NCI-H226 (cell line): ENCODE measurements around the gene HAUS5.
"Not testable (repeated sequence)": the region's sequence is repeated elsewhere in the genome, so short reads cannot be mapped to it uniquely, and the experiment has no call there.

Experiments used
- DNase-seq: peaks from one replicate; pipeline ENCODE4 v3.0.0-alpha.2; 2015

The HAUS5 gene, protein sequence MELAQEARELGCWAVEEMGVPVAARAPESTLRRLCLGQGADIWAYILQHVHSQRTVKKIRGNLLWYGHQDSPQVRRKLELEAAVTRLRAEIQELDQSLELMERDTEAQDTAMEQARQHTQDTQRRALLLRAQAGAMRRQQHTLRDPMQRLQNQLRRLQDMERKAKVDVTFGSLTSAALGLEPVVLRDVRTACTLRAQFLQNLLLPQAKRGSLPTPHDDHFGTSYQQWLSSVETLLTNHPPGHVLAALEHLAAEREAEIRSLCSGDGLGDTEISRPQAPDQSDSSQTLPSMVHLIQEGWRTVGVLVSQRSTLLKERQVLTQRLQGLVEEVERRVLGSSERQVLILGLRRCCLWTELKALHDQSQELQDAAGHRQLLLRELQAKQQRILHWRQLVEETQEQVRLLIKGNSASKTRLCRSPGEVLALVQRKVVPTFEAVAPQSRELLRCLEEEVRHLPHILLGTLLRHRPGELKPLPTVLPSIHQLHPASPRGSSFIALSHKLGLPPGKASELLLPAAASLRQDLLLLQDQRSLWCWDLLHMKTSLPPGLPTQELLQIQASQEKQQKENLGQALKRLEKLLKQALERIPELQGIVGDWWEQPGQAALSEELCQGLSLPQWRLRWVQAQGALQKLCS

DNA sequence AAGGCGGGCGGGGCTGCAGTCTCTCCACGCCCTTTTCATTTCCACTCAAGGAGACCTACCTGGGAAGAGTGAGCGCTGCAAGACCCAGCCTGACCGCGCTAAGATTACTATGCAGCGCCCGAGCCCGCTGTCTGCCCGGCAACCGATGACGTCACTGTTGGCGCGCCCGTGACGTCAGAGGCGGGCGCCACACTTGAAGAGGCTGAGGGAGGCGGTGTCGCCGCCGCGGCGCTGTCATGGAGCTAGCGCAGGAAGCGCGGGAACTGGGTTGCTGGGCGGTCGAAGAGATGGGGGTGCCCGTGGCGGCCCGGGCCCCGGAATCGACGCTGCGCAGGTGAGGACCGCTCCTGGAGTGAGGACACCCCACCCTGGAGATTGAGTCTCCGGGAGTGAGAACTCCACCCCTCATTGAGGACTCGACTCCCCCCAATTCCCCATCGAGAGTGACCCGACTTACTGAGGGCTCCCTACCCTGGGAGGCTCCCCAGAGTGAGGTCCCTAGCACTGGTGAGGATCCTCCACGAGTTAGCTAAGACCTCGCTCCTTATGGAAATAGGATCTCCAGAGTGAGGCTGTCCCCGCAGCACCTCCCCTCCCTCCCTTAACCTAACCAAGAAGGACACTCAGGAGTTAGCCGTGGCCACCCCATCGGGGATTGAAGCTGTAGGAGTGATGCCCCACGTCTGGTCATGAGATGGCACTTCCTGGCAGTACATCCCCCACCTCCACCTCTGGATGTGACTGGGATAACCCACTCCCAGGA lies at the start of gene HAUS5:
Gene HAUS5 (plus strand): TSS at position 177 of the 763 bp plus-strand sequence. CDS start 60 bp downstream, at position 237.
- DNase-seq, result peak; percentile 88

DNA sequence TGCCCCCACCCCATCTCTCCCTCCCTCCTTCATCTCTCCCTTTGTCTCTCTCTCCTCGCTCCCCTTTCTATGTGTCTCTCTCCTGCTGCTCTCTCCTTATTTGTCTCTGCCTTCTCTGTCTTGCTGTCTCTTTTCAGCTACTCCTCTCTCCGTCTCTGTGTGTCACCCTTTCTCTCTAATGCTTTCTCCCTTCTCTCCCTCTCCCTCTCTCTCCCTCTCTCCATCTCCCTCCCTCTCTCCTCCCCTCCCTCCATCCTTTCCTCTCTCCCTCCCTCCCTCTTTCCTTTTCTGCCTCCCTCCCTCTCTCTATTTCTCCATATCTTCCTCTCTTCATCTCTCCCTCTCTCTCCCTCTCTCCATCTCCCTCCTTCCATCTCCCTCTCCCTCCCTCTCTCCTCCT lies 49.8 kb upstream of the HAUS5 start:
- DNase-seq, result no peak

DNA sequence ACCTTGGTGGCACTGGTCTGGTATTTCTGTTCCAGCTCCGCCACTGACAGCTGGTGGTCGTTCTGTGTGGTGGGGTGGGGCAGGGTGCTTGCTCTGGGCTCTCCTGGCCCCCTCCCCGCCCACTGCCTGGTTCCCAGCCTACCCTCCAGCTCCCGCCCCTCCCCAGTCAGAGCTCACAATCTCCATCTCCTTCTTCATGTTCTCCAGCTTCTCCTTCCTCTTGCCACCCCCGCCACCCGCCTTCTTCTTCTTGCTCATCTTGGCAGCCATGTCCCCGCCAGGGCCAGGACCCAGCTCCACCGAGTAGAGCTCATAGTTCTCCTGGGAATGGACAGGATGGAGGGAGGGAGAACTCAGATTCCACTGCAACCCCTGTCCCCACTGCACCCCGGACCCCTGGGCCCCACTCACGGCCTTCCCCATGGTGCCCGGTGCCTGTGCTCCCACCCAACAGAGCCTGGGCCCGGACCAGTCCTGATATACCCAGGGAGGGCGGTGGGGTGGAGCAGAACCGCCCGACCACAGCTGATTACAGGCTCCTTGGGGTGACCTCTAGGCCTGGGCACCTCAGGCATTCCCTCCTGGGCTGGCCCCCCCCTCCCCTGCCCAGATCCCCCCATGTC lies 49.2 kb upstream of the HAUS5 start, which contains the start of gene ATP4A:
Gene ATP4A (minus strand): TSS at position 452 of the 623 bp plus-strand sequence. CDS start 29 bp downstream, at position 423.
- DNase-seq, result no peak

DNA sequence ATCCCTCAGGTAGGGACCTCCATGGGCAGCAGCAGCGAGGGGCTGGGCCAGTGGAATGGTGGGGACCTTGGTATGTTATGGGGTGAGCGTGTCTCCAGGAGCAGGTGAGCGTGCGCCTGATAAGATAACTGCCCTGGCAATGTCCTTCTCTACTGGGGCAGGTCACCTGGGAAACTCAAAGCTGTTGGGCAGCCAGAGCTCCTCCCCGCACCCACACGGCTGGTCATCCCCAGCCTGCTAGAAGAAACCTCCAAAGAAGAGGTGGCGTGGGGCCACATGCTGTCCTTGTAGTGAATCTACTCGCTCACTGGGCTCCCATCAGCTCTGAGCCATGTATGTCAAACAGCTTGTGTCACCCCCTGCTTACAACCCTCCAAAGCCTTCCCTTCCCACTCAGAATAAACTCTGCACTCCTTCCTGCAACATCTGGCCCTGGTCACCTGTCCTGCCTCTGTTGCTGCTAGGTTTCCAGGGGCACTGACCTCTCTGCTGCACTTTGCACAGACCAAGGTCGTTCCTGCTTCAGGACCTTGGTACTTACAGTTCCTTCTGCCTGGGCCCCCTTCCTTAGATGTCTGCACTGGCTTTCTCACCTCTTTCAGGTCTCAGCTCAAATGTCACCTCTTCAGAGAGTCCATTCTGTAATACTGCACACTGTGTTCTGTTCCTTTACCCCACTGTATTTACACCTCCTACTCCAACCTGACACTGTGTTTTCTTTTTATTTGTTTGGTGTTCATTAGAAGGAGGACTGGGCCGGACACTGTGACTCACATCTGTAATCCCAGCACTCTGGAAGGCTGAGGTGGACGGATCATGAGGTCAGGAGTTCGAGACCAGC lies 47.3 kb upstream of the HAUS5 start:
- DNase-seq, result no peak

DNA sequence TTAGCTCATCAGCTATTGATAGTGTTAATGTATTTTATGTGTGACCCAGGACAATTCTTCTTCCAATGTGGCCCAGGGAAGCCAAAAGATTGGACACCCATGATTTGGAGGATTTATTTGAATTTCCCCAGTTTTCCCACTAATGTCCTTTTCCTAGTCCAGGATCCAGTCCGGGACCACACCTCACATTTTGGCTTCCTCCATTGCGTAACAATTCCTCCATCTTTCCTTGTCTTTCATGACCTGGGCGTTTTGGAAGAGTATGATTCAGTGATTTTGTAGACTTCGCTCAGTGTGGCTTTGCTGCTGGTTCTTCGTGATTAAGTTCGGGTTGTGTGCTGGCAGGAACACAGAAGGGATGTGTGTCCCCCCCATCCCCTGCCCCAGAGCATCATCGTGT lies 45.8 kb upstream of the HAUS5 start:
- DNase-seq, result no peak

DNA sequence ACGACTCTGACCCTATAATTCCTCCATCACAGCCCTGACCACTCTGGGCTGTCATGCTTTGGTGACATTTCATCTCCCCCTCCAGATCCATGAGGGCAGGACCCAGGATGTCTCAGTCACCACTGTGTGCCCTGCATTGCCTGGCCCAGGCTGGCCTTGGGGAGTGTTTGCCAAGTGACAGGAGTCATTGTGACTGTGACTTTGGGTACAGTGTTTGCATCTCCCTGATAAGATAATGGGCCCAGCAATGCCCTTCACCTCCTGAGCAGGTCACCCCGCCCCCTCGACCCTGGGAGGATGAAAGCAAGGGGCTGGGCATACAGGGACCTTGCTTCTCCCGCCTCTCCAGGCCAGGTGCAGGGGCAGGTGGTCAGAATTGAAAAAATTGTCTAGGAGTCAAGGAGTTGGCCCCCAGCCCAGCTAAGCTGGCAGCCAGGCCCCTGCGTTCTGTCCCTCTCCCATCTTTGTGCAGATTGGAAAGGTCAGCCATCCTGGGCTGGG lies 43.2 kb upstream of the HAUS5 start:
- no peak for DNase-seq

DNA sequence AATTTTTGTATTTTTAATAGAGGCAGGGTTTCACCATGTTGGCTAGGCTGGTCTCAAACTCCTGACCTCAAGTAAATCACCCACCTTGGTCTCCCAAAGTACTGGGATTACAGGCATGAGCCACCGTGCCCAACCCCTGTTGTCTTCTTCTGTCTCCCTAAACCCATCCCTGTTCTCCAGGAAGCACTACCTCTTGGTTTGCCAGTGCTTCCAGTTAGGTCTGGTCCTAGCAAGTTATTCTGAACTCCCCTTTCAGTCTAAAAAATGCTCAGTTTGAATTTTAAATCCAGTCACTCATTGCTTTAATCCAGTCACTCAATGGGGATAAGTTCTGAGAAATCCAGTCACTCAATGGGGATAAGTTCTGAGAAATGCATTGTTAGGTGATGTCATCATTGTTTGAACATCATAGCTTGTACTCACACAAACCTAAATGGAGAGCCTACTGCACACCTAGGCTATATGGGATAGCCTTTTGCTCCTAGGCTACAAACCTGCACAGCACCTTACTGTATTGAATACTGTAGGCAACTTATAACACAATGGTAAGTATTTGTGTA lies 41.0 kb upstream of the HAUS5 start:
- no peak for DNase-seq

DNA sequence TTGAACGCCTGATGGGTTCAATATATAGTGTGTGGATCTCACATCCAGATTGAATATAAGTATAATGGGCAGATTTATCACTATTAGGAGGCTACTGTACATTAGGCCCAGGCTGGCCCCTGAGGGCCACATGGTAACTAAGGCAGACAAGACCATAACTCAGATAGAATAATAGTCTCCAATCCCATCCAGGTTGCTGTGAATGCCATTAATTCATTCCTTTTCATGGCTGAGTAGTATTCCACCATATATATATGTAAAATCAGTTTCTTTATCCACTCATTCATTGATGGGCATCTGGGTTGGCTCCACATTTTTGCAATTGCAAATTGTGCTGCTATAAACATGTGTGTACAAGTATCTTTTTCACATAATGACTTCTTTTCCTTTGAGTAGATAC lies 34.6 kb upstream of the HAUS5 start:
- DNase-seq, result no peak

DNA sequence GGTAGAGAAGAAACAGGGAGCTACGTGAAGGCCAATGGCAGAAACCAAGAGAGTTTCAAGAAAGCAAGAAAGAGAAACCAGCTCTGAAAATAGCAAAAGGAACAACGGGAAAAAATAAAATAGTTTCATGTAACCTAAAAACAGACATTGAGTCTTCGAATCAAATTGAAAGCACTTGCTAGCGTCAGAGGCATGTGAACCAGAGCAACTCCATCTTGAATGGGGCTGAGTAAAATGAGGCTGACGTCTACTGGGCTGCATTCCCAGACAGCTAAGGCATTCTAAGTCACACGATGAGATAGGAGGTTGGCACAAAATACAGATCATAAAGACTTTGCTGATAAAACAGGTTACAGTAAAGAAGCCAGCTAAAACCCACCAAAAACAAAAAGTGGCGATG lies 33.8 kb upstream of the HAUS5 start:
- no peak for DNase-seq

DNA sequence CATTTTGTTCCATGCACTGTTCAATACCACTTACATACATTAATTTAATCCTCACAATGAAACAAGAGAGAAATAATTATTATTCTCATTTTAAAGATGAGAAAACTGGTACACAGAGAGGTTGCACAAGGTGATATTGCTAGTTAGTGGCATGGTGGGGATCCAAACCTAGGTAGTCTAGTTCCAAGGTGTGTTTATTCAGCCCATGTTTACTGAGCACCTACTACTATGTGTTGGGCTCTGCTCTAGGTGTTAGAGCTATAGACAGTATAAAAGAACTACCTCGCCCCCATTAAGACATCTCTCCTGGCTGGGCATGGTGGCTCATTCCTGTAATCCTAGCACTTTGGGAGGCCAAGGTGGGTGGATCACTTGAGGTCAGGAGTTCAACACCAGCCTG lies 29.8 kb upstream of the HAUS5 start:
- no peak for DNase-seq

DNA sequence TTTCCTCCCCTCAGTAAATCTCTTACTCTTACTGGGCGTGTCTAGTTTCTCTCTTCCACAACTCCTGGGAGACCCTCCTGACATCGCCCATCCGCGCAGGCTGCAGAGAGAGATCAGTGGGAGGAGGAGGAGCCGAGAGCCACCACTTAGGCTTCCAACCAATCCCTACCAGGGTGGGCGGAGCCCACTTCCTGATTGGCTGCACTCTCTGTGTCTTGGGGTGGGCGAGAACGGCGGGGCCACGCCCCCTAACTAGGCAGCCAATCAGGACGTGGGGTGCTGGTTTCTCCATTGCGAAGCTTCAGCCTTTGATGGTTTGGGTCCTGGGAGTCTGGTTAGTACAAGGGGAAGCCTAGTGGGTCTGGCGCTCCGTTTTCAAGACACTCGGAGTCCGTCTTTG lies 26.7 kb upstream of the HAUS5 start, which contains the start of gene PMIS2:
Gene PMIS2 (plus strand): TSS at position 326 of the 400 bp plus-strand sequence. CDS start 87 bp downstream, outside the sequence.
- no peak for DNase-seq

DNA sequence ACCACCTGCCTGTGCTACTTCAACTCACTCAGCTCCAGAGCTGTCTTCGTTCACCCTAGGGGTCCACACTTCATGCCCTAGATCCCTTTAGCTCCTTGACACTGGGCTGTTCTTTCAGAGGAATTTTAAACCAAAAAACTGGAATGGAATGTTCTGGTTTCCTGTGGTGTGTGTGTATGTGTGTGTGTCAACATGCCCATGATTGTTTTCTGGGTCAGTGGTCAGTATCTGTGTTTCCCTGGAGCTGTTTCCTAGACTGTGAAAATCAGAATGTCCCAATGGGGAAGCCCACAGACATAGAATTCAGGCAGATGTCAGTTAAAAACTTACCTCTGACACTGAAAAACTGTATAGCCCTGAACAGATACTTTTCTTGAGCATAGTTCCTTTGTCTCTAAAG lies 25.2 kb upstream of the HAUS5 start:
- DNase-seq, result no peak

DNA sequence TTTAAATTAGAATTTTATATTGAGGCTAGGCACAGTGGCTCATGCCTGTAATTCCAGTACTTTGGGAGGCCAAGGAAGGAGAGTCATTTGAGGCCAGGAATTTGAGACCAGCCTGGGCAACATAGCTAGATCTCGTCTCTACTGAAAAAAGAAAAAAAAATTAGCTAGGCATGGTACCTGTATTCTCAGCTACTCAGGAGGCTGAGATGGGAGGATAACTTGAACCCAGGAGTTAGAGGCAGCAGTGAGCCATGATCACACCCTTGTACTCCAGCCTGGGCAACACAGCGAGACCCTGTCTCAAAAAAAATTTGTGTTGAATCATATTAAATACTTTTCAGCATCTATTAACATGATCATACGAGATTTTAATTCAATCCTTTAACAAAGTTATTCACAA lies 21.7 kb upstream of the HAUS5 start:
- no peak for DNase-seq

DNA sequence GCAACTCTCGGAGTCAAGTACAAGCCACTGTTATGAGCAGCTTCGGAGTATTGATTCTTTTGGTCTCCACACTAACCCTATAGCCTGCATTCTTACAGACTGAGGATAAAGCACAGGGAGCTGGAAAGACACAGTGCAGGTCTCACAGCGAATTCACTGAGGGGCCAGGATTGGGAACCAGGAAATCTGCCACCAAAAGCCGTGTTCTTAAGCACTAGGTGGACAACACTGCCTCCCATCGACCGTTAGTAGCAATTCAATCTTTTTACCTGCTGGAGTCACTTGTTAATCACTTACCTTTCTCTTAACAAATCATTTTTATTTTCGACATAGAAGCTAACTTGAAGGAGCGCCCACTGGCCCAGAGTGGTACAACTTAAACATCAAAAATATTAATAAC lies 20.3 kb upstream of the HAUS5 start:
- no peak for DNase-seq

DNA sequence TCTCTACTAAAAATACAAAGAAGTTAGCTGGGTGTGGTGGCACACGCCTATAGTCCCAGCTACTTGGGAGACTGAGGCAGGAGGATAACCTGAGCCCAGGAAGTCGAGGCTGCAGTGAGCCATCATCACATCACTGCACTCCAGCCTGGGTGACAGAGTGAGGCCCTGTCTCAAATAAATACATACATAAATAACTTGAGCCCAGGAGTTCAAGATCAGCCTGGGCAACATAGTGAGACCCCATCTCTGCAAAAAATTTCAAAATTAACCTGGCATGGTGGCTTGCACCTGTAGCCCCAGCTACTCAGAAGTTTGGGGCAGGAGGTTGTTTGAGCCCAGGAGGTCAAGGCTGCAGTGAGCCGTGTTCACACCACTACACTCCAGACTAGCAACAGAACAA lies 17.5 kb upstream of the HAUS5 start:
- DNase-seq, result not testable (repeated sequence)

DNA sequence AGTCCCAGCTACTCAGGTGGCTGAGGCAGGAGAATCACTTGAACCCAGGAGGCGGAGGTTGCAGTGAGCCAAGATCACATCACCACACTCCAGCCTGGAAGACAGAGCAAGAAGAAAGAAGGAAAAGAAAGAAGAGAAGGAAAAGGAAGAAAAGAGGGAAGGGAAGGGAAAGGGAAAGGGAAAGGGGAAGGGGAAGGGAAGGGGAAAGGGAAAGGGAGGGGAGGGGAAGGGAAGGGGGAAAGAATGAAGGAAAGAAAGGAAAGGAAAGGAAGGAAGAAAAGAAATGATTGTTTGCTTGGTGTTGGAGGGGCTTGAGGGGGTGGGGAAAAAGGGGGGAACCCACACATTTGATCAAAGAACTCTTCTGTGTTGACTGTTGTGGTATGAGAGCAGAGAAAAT lies 16.6 kb upstream of the HAUS5 start:
- no peak for DNase-seq

DNA sequence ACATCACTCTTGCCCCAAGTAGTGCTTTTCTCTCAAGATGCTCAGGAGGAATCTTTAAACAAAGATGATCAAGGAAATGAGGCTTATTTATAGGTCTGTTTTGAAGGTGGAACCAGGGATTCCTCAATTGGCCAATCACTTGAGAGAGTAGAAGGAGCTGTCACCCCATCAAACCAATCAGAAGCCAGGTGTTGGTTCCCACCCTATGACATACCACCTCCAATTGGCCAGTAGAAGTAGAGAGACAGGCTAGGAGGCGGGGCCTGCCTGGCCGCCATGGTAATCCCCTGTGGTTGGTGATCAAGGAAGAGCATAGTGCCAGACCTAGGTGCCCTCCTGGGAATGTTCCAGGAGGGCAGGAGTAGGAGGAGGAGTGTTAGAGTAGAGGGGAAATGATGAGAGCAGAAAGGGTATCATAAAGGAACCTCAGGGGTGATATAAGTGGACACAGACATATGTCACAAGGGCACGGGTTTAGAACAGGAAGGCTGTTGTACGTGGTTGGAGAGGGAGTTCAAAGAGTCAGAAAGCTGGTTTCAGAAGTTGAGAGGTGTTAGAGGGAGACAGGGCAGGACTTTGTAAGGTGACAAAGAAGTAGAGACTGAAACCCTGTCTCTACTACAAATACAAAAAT lies 16.1 kb upstream of the HAUS5 start:
- DNase-seq, result peak; percentile 18

DNA sequence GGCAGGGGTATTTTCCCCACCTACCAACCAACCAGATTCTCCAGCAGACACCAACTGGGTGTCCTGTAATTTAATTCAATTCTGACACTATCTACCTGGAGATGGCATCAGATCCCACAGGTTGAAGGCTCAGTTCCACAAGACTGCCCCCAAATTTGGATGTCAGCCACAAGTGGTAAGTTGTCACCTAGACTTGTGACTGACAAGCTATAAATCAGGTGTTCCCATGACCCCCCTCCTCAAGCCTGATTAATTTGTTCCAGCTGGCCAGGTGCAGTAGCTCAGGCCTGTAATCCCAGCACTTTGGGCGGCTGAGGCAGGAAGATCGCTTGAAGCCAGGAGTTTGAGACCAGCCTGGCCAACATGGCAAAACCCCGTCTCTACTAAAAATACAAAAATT lies 10.6 kb upstream of the HAUS5 start:
- DNase-seq, result no peak

DNA sequence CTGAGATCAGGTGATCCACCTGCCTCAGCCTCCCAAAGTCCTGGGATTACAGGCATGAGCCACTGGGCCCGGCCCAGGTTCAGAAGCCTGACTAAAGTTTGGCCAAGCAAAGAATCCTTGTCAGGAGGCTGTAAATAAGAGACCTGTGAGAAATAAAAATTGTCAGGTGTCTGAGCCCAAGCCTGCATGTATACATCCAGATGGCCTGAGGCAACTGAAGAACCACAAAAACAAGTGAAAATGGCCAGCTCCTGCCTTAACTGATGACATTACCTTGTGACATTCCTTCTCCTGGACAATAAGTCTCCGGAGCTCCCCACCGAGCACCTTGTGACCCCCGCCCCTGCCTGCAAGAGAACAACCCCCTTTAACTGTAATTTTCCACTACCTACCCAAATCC lies 8.1 kb upstream of the HAUS5 start:
- not testable (repeated sequence) for DNase-seq

DNA sequence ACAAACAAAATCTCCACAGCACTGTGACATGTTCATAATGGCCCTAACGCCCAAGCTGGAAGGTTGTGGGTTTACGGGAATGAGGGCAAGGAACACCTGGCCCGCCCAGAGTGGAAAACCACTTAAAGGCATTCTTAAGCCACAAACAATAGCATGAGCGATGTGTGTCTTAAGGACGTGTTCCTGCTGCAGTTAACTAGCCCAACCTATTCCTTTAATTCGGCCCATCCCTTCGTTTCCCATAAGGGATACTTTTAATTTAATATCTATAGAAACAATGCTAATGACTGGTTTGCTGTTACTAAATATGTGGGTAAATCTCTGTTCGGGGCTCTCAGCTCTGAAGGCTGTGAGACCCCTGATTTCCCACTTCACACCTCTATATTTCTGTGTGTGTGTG lies 5.4 kb upstream of the HAUS5 start:
- DNase-seq, result not testable (repeated sequence)

DNA sequence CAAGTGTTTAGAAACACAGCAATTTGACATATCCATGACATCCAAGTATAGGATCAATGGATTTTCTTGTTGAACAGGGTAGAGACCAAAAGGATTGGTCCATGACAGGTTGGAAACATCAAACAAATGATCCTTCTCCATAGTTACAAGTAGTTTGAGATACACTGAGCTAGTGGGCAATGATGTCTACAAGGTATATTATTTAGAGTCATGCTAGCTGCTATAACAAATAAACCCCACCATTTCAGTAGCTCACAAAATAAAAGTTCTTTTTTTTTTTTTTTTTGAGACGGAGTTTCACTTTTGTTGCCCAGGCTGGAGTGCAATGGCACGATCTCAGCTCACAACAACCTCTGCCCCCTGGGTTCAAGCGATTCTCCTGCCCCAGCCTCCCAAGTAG lies 4.9 kb upstream of the HAUS5 start:
- DNase-seq, result no peak
